ENCODE data around the gene FBXO9.

FBXO9 gene

DNA sequence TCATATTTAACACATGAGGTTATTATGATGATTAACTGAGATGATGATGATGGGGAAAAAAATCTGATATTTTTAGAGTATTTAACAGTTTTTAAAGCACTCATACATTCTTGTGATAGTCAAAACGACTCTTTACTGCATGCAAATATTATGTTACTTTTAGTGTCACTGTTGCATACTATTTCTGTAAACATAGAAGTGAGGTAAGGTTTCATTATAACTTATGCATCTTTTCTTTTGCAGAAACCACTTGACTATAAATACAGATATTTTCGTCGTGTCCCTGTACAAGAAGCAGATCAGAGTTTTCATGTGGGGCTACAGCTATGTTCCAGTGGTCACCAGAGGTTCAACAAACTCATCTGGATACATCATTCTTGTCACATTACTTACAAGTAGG is 30.1 kb downstream of the FBXO9 start:
- DNase-seq (ENCODE audit: low spot score), result no peak

DNA sequence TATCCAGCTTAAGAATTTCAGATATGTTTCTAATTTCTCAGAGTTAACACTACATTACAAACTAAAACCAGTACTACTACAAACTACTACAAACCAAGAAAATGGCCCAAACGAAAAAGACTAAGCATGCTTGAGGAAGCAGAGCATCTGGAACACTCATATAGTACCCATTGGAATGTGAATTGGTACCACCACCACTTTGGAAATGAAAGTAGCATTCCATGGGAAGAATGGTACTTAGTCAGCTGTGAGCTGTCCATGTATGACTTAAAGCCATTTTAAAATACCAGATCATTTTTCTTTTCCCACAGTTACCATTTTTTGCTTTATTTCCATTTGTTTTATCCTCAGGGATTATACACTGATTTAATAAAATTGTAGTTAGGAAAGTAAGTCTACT is 30.5 kb downstream of the FBXO9 start:
- DNase-seq (ENCODE audit: low spot score), result no peak

DNA sequence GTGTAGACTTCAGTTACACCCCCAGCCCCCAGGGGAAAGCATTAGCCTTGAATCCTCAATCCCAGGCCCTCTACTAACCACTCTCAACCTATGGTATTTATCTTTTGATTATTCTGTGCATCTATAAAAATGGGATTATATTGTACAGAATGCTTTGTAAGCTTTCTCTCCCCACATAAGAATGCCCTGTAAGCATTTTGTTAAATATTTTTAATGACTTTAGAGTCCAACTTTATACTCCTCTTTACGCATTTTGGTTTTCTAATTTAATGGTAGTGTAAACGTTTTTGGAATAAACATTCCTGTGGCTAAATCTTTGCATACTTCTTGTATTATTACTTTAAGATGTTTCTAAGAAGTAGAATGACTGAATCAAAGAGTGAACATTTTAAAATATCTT is 35.4 kb downstream of the FBXO9 start:
- DNase-seq (ENCODE audit: low spot score), result no peak

DNA sequence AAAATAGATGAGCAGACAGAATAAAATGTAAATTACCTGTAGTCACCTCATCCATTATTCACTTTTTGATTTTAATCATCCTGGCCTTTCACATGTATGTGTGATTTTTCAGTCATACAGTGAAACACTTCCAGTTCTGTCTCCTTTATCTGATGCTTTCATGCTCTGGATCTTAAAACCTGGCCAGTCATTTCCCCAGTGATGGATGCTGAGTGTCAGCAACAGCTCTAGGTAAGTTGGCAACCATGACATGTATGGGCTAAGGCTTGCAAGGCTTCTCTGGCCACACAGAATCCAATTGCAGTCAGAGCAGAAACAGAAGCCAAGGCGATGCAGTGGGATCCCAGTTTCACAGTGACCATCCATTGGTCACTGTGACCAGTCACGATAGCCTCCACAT is 35.8 kb downstream of the FBXO9 start:
- DNase-seq (ENCODE audit: low spot score), result no peak

GRCh38 chr6:53103993-53104675 is 38.9 kb downstream of the FBXO9 start:
- no peak for DNase-seq (ENCODE audit: low spot score)

- DNase-seq (ENCODE audit: low spot score), result no peak
Observed at GRCh38 chr6:53104916-53105315, 39.7 kb downstream of the FBXO9 start.

- DNase-seq (ENCODE audit: low spot score), result no peak
Observed at GRCh38 chr6:53107091-53107490, 41.9 kb downstream of the FBXO9 start.

DNA sequence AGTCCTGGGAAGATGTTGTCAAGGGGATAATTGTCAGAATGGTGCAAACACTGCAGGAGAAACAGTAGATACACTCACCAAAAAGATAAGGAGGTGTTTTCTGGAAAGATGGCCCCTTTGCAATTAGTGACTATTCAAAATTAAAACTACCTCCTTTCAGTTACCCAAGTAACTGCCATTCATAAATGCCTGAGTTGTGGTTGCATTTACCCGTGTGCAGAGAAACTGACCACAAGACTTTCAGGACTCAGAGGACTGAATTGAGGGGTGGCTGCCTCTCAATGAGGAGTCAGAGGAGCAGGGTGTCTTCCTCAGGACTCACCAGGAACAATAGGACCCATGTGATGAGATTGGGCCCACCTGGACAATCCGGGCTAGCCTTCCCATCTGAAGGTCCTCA is 44.4 kb downstream of the FBXO9 start:
- DNase-seq (ENCODE audit: low spot score), result no peak

DNA sequence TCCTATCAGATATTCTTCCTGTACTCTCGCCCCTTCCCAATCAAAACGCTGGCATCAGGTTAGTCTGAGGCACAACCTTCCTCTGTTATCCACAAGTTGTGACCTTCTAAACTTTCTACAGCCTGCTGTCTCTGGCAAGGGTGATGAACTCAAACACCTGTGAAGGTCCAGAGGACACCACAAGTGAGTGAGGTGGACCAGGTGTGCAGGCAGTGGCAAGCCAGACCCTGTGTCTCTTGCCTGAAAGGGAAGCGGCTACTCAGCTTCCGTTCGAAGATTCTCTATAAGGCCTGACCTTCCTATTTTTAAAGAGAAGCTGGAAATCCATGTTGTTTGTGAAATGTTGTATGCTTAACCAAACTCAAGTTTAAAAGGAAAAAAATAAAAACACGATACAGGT is 46.7 kb downstream of the FBXO9 start:
- DNase-seq (ENCODE audit: low spot score), result no peak

DNA sequence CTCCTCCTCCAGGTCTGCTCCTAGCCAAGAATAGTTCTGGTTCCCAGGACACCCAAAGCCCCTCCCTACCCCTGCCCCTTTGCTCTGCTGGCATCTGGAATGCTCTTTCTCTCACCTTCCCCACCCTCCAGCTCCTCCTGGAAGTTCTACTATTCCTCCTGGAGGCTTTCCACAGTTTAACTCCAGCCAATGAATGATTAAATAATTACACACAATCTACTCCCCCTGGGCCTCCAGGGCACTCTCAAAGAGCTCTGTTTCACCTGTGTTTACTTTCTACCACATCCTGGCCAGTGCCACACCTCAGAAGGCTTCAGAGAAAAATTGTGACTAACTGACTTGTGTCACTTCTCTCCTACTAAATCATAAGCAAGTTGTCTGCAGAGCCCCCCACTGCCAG is 47.2 kb downstream of the FBXO9 start:
- no peak for DNase-seq (ENCODE audit: low spot score)

DNA sequence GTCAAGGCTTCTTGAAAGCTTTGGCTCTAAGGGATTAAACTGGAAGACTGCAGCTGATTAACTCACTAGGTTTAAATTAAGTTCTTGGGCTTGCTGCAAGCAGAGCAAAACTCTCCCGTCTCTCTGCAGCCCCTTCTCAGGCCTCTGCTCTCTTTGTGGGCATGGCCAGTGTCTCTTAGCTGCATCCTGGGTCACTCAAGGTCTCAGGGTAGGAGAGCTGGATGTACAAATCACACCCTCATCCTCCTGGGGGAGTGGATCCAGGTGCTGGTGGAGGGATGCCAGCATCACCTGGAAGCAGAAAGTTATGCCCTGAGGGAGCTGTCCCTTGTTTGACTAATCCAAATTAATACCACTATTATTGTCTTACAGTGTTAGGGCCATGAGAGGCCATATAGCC is 47.7 kb downstream of the FBXO9 start:
- no peak for DNase-seq (ENCODE audit: low spot score)

DNA sequence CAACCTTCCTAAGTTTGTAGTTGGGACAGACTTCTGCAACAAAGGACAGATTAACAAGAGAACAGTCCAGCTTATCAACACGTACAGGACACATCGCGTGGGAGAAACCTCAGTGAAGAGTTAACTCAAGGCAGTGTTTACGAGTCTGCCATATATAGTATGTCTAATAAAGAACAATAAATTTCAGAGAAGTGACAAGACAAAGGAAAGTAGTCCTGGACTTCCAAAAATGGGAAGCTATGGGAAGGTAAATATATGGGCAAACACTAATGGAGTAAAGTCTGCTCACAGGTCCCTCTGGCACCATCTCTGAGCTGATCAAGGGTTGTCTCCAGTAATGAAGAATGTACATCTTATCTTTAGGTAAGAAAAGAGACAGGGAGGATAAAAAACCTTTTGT is 48.5 kb downstream of the FBXO9 start:
- no peak for DNase-seq (ENCODE audit: low spot score)

DNA sequence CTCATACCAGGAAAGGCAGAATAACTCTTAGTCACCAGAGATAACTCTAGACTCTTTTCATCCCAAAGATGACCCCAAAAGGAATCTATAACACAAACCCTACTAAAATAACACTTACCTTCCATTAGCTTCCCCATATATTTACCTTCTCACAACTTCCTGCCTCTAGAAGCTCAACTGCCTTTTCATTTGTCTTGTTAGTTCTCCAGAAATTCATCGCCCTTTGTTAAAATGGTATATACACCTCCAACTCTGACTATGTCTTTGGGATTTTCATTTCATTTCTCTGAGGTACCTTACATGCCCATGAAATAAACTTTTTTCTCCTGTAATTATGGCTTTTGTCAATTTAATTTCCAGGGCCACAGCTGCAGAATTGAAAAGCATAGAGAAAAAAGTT is 49.9 kb downstream of the FBXO9 start:
- DNase-seq (ENCODE audit: low spot score), result no peak

- DNase-seq (ENCODE audit: low spot score), result no peak
Observed at GRCh38 chr6:53115741-53116140, 50.5 kb downstream of the FBXO9 start.

DNA sequence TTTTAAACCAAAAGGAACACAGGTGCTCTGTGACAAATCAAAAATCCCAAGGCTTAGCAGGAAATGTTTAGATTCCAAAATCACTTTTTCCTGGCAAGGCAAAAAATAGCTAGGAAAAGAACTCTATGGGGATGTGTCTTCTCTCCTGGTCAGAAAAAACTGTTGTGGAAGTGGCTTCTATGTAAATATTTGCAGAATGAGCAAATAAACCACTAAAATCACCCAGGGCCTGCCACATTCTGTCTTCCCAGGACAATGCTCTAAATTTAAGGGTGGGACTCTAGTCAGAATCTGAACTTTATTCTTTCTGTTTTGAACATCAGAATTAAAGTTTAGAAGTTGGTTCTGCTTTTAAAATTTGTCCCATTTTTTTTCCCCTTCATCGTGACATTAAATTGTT is 54.1 kb downstream of the FBXO9 start:
- DNase-seq (ENCODE audit: low spot score), result no peak

DNA sequence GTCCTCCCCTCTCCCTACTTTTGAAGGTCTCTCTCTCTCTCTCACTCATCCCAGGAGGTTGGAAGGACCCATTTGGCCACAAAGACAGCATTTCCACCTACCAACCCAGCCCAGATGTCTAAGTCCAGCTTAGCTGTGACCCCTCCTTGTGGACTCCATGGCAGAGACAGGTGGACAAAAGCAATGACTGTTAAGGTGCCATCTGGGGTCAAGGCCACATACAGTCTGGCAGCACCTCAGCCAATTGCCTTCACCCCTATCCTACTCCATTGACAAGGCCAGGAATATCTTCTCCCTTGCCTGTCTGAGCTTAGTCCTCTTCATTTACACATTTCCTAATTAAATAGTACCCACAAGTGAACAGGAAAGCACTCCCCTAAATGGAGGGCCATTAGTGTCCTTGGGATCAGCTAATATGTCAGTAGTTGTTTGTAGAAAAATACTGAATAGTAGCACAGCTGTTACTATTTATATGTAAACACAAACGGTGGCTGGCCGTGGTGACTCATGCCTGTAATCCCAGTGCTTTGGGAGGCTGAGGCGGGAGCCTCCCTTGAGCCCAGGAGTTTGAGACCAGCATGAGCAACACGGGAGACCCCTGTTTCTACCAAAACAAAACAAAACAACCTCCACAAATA is 54.7 kb downstream of the FBXO9 start:
- DNase-seq (ENCODE audit: low spot score), result no peak

GRCh38 chr6:53124131-53124800 is 59.1 kb downstream of the FBXO9 start:
- no peak for DNase-seq (ENCODE audit: low spot score)

DNA sequence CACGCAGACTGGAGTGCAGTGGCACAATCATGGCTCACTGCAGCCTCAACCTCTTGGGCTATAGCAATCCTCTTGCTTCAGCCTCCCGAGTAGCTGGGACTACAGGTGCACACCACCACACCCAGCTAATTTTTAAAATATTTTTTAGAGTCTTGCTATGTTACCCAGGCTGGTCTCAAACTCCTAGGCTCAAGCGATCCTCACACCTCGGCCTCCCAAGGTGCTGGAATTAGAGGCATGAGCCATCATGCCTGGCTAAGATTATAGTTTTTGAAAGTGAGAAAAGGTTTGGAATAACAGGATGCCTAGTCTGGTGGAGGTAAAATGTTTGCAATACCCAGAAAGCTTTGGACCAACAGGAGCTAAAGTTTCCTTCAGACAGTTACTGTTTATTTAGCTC is 60.1 kb downstream of the FBXO9 start:
- no peak for DNase-seq (ENCODE audit: low spot score)

DNA sequence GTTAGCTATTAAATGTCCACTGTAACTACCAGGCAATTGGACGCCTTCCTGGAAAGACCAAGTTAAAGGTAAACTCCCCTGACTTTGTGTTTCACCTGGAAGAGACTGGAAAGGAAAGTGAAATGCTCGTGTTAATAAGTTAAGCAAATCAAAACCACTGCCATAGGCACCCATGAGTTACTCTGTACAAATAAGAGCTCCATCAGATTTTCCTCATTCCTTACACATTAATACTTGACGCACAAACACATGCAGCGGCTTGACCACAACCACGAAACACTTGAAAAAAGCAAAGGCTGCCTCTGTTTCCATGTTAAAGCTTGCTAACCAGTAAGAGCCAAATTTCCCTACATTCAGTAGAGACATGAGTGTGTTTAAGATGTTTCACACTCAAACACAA is 63.6 kb downstream of the FBXO9 start:
- no peak for DNase-seq (ENCODE audit: low spot score)

DNA sequence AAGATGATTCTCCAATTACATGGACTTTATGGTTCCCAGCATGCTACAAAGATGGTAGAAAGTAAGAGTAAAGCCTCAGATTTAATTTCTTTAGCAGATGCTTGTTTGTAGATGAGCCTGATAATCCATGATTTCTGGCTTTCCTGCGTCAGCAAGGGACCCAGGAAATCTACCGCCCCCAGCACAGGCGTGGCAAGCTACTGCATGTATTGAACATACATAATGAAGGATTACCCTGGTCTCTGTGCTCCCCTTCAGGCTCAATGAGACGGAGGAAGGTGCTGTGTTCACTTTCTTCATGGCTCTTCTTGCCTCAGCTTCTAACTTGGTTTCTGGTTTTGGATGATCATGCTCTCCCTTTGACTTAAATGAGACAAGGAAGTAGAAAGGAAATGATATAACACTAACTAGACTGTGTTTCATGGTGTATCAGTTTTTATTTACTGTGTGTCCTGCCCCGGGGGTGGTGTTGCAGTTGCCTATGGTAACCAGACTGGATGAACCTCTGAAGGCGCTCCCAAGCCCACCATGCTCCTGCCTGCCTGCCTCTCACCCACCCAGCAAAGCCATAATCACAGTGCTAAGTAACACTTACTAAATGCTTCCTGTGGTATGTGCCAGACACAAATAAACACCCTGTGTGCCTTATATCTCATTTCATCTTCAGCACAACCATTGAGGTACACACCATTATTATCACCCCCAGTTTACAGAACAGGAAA is 65.5 kb downstream of the FBXO9 start:
- DNase-seq (ENCODE audit: low spot score), result no peak

DNA sequence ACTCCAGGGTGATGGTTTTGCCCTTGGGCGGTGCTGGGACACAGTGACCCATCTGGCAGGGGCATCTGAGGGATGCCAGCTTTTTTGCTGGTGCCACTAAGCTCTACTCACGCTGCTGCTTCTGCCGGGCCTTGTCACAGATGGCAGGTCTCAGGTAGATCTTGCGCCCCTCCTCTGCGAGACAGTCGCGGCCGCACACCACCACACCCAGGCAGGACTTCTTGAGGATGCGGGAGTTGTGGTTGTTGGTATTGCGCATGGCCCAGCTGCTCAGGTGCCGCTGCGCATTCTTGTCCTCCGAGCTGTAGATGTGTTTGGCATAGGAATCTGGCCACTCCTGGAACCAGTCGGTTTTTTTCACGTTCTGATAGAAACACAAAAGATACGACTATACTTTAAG is 68.8 kb downstream of the FBXO9 start:
- DNase-seq (ENCODE audit: low spot score), result no peak

DNA sequence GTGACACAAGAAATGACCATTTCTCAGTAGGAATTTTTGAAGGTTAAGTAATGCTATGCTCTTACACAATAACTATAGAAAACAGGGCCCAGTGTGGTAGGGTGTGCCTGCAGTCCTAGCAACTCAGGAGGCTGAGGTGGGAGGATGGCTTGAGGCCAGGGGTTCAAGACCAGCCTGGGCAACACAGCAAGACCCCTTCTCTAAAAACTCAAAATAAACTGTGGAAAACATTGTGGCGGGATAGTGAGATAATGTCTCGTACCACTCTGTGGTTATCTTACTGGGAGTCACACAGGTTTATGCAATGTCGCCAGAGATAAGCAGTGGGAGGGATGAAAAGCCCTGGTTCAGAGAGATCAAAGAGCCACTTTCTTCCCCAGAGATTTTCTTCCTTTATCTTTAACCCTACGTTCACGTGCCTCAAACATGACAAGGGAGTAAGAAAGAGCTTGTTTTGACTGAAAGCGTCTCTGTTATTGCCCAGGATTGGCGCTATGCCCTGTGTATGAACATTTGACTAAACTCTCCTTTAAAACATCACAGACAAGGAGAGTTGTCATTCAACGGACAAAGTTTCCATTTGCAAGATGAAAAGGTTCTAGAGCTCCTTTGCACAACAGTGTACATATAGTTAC is 69.5 kb downstream of the FBXO9 start:
- DNase-seq (ENCODE audit: low spot score), result no peak

Data from CD4-positive, alpha-beta T cell treated with Interleukin-15 for 4 hours (primary cell).